HG02970 (cell line): ENCODE measurements around the gene CCDC97.
A peak's percentile ranks its signal among the peaks of the same experiment; 100 is the strongest.

Experiments
- ATAC-seq: cut with Tn5 transposase; IDR thresholded peaks from one replicate; pipeline ENCODE4 v1.9.1; 2021; ENCODE audit warnings: mild to moderate bottlenecking, moderate library complexity, moderate number of reproducible peaks; ENCODE audit not compliant: unreplicated experiment, low FRiP score

CCDC97 gene

GRCh38 chr19:41318696-41319499 lies 8.9 kb downstream of the CCDC97 start:
- no peak for ATAC-seq

- no peak for ATAC-seq
These were observed 9.7 kb downstream of the CCDC97 start for GRCh38 chr19:41319500-41320184.

DNA sequence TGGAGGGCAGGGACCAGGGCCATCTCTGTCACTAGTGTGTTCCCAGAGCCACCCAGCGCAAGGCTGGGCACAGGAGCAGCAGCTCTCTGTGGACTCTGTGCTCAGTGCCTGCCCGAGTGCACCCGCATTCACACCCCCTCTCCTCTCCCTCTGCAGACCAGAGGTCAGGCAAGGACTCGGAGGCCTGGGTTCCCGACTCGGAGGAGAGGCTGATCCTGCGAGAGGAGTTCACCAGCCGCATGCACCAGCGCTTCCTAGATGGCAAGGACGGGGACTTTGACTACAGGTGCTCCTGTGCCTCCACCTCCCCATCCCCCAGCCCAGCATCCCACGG lies 10.2 kb downstream of the CCDC97 start:
- ATAC-seq: no peak

DNA sequence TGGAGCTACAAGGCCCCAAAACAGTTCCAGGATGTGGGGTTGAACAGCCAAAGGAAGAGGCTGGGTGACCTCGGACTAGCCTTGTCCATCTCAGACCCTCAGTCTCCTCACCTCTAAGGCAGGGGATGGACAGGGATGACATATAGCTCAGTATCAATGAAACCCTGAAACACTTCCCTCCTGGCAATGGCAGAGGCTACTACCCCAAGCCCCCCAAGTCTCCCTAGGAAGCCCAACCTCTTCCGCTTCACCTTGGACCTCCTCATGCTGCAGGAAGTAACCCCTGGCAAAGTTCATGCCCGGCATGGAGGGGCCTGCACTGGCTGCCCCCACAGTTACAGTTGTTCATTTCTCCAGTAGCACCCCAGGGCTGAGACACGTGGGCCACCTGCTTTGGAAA lies 10.6 kb downstream of the CCDC97 start:
- ATAC-seq: no peak

DNA sequence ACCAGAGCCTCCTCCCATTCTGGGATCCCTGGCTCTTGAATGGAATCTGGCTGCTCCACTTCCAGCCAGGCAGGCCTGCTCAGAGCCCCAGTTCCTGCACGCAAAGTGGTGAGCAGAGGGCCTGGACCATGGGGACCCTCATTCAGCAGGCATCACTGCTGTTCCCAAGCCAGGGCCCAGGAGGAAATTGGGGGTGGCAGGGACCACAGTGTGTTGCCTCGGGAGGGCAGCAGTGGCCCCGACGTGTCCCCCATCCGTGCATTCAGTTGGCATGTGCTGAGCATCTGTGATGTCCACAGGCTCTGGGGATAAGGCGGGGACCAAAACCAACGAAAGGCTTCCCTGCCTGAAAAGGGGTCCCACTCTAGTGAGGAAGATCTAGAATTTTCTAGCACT lies 11.2 kb downstream of the CCDC97 start:
- ATAC-seq: no peak

- ATAC-seq: no peak
These were observed 11.8 kb downstream of the CCDC97 start for GRCh38 chr19:41321600-41322270.

GRCh38 chr19:41322451-41322850 lies 12.5 kb downstream of the CCDC97 start:
- ATAC-seq: no peak

GRCh38 chr19:41323023-41323422 lies 13.1 kb downstream of the CCDC97 start:
- ATAC-seq: no peak

GRCh38 chr19:41323430-41324125 lies 13.6 kb downstream of the CCDC97 start:
- ATAC-seq: no peak

DNA sequence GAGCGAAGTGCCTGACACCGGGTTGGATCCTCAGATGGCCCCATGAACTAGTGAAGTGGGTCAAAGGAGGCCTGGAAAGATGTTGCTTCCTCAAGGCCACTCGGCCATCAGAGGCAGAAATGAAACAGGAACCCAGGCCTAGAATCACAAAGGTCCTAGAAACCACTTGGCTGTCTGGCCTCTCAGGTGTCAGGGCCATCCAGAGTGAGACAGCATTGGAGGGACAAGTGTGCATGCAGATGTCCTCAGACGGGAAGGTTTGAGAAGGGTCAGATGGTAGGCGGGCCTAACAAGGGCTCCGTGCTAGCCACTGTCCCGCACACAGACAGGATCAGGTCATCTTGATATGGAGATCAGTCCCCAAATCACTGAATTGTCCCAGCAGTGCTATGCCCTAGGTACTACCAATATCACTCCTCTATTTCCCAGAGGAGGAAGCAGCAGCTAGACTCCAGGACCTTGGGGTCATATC lies 14.3 kb downstream of the CCDC97 start:
- no peak for ATAC-seq

GRCh38 chr19:41324921-41325639 lies 15.1 kb downstream of the CCDC97 start:
- no peak for ATAC-seq

- no peak for ATAC-seq
These were observed 15.6 kb downstream of the CCDC97 start for GRCh38 chr19:41325640-41325946.

DNA sequence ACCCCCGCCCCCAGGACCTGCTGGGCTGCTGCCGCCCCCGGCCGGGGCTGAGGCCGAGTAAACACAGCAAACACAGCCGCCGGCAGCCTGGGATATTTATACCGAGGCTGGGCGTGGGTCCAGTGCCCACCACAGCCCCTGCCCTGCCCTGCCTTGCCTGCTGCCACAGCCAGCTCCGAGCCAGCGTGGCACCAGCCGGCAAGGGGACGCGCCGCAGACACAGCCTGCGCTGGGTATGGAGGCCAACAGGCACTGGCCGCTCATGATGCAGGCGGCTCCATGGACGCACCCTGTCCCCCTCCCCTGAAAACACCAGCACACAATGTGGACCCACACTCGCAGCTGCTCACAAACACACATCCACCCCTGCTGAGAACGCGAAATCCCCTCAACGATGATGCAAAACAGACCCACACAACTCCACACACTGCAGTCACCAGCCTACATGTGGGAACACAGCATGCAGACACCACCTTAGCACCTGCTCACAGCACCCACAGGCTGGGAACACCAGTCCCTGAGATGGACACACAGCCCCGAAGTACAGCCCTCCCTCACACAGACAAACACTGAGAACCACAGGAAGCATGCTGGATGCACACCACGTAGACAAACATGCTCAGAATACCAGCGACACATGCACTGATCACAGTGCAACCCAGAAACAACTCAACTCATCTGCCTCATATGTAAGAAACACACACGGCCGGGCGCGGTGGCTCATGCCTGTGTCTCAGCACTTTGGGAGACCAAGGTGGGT lies 16.2 kb downstream of the CCDC97 start:
- no peak for ATAC-seq

- no peak for ATAC-seq
These were observed 17.2 kb downstream of the CCDC97 start for GRCh38 chr19:41327076-41327575.

- peak; percentile 53 for ATAC-seq
These were observed 17.7 kb downstream of the CCDC97 start for GRCh38 chr19:41327576-41328156.

DNA sequence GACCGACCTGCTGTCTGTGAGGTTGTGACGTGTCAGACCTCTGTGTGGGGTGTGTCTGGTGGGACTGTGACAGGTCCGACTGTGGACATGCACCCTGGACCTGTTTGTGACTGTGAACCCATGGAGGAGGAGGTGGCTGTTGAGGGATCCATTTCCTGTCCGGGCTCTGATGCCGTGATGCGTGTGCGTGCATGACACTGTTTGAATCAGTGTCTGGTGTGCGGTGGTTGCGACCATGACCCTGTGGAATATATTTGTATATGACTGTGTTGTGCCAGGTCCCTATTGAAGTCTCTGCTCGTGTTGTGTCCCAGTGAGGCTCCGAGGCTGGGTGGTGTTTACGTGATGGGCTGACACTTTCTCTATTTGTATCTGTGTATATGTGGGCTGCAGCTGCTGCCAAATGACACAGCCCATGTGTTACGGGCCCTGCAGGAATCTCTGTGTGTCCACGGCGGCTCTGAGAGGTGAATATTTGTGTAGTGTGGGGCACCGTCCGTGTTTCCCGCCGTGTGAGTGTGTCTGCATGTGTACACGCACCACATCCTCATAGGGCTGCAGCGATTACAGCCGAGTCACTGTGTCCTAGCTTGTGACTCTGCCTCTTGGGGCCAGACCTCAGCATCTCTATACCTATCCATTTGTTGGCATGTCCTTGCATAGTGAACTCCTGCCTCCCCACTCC lies 18.3 kb downstream of the CCDC97 start:
- no peak for ATAC-seq

GRCh38 chr19:41328842-41329225 lies 18.9 kb downstream of the CCDC97 start:
- ATAC-seq: no peak

- no peak for ATAC-seq
These were observed 20.5 kb downstream of the CCDC97 start for GRCh38 chr19:41330481-41330880.
